ENCODE results near the gene PCBP3.
"Not testable (repeated sequence)": the region's sequence is repeated elsewhere in the genome, so short reads cannot be mapped to it uniquely, and the experiment has no call there.

Gene PCBP3

GRCh38 chr21:45607909-45608295 lies 35.6 kb upstream of the PCBP3 start:
- Mint-ChIP-seq H3K4me3 (no peak overlapping the region), H3K9me3 (peaks cover 14% of the 10 kb centered on the region), H3K27me3 (peaks cover 7% of the 10 kb centered on the region), H3K4me1 (ENCODE audit: low read depth) (peaks cover 24% of the 10 kb centered on the region), H3K27ac (no peak overlapping the region), H3K36me3 (ENCODE audit: low read depth) (no peaks in the 10 kb centered on the region)
- peak; percentile 19 for DNase-seq

DNA sequence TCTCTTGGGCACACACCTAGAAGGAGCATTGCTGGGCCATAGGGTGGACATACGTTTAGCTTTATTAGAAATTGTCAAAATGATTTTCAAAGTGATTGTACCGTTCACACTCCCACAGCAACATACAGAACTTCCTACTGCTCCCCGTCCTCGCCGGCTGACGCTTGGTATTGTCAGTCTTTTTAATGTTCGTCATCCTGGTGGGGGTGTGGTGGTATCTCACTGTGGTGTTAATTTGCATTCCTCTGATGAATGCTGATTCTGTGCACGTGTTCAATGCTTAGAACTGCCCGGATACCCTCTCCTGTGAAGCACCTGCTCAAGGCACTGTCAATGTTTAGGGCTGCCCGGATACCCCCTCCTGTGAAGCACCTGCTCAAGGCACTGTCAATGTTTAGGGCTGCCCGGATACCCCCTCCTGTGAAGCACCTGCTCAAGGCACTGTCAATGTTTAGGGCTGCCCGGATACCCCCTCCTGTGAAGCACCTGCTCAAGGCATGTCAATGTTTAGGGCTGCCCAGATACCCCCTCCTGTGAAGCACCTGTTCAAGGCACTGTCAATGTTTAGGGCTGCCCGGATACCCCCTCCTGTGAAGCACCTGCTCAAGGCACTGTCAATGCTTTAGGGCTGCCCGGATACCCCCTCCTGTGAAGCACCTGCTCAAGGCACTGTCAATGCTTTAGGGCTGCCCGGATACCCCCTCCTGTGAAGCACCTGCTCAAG lies 34.6 kb upstream of the PCBP3 start:
- Mint-ChIP-seq H3K4me1 (ENCODE audit: low read depth) (peaks cover 28% of the 10 kb centered on the region), H3K27me3 (peaks cover 12% of the 10 kb centered on the region)
- not testable (repeated sequence) for H3K4me3 Mint-ChIP-seq; H3K9me3 Mint-ChIP-seq; H3K27ac Mint-ChIP-seq; H3K36me3 Mint-ChIP-seq (ENCODE audit: low read depth)
- DNase-seq, result peak; percentile 29

DNA sequence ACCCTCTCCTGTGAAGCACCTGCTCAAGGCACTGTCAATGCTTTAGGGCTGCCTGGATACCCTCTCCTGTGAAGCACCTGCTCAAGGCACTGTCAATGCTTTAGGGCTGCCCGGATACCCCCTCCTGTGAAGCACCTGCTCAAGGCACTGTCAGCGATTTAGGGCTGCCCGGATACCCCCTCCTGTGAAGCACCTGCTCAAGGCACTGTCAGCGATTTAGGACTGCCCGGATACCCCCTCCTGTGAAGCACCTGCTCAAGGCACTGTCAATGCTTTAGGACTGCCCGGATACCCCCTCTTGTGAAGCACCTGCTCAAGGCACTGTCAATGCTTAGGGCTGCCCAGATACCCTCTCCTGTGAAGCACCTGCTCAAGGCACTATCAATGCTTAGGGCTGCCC lies 33.9 kb upstream of the PCBP3 start:
- H3K27ac Mint-ChIP-seq; H3K9me3 Mint-ChIP-seq; H3K36me3 Mint-ChIP-seq (ENCODE audit: low read depth); H3K4me3 Mint-ChIP-seq: not testable (repeated sequence)
- Mint-ChIP-seq H3K27me3 (peaks cover 12% of the 10 kb centered on the region), H3K4me1 (ENCODE audit: low read depth) (peaks cover 29% of the 10 kb centered on the region)
- peak; percentile 28 for DNase-seq

DNA sequence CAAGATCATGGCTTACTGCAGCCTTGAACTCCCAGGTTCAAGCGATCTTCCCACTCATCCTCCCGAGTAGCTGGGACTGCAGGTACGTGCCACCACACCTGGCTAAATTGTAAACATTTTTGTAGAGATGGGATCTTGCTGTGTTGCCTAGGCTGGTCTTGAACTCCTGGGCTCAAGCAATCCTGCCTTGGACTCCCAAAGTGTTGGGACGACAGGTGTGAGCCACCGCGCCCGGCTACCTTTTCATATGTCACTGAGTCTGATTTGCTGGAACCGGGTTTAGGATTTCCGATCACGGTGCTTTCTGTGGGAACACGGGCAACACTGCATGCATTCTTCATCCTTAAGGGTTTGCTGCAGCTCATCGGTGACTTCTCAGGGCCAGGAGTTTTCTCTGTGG lies 32.2 kb upstream of the PCBP3 start:
- peaks cover 15% of the 10 kb centered on the region for H3K27me3 Mint-ChIP-seq
- no peaks in the 10 kb centered on the region for H3K36me3 Mint-ChIP-seq (ENCODE audit: low read depth)
- peaks cover 45% of the 10 kb centered on the region for H3K4me1 Mint-ChIP-seq (ENCODE audit: low read depth)
- no peak overlapping the region for H3K4me3 Mint-ChIP-seq
- no peak for DNase-seq
- no peak overlapping the region for H3K27ac Mint-ChIP-seq
- no peaks in the 10 kb centered on the region for H3K9me3 Mint-ChIP-seq

GRCh38 chr21:45611939-45612664 lies 31.4 kb upstream of the PCBP3 start:
- Mint-ChIP-seq H3K4me3 (no peak overlapping the region), H3K4me1 (ENCODE audit: low read depth) (peaks cover 46% of the 10 kb centered on the region), H3K27ac (no peak overlapping the region), H3K27me3 (peaks cover 16% of the 10 kb centered on the region), H3K9me3 (no peaks in the 10 kb centered on the region), H3K36me3 (ENCODE audit: low read depth) (no peaks in the 10 kb centered on the region)
- DNase-seq, result peak; percentile 27

- H3K27ac Mint-ChIP-seq; H3K9me3 Mint-ChIP-seq; H3K4me3 Mint-ChIP-seq; H3K36me3 Mint-ChIP-seq (ENCODE audit: low read depth): not testable (repeated sequence)
- Mint-ChIP-seq H3K4me1 (ENCODE audit: low read depth) (peaks cover 45% of the 10 kb centered on the region), H3K27me3 (peaks cover 16% of the 10 kb centered on the region)
- peak; percentile 26 for DNase-seq
Measured at GRCh38 chr21:45612665-45613019, 30.9 kb upstream of the PCBP3 start.

GRCh38 chr21:45613396-45613795 lies 30.1 kb upstream of the PCBP3 start:
- H3K4me3 Mint-ChIP-seq, result no peak overlapping the region

GRCh38 chr21:45613881-45614280 lies 29.6 kb upstream of the PCBP3 start:
- Mint-ChIP-seq H3K4me1 (ENCODE audit: low read depth) (peaks cover 33% of the 10 kb centered on the region), H3K9me3 (no peaks in the 10 kb centered on the region), H3K27me3 (peaks cover 16% of the 10 kb centered on the region), H3K27ac (no peak overlapping the region), H3K4me3 (no peak overlapping the region), H3K36me3 (ENCODE audit: low read depth) (no peaks in the 10 kb centered on the region)
- DNase-seq, result peak; percentile 9

More at GRCh38 chr21:45613396-45613795, 30.1 kb upstream of the PCBP3 start:
- Mint-ChIP-seq H3K36me3 (ENCODE audit: low read depth) (no peaks in the 10 kb centered on the region), H3K9me3 (no peaks in the 10 kb centered on the region), H3K27me3 (peaks cover 16% of the 10 kb centered on the region), H3K4me1 (ENCODE audit: low read depth) (peaks cover 38% of the 10 kb centered on the region), H3K27ac (no peak overlapping the region)
- peak; percentile 24 for DNase-seq

- Mint-ChIP-seq H3K4me3 (peak overlapping the region; percentile 73), H3K4me1 (ENCODE audit: low read depth) (peaks cover 33% of the 10 kb centered on the region), H3K36me3 (ENCODE audit: low read depth) (no peaks in the 10 kb centered on the region), H3K9me3 (no peaks in the 10 kb centered on the region), H3K27me3 (peaks cover 16% of the 10 kb centered on the region), H3K27ac (peak overlapping the region; percentile 63)
- peak; percentile 84 for DNase-seq
Measured at GRCh38 chr21:45615145-45615711, 28.3 kb upstream of the PCBP3 start.

- Mint-ChIP-seq H3K4me3 (no peak overlapping the region), H3K4me1 (ENCODE audit: low read depth) (peaks cover 33% of the 10 kb centered on the region), H3K36me3 (ENCODE audit: low read depth) (no peaks in the 10 kb centered on the region), H3K27me3 (peaks cover 10% of the 10 kb centered on the region), H3K27ac (no peak overlapping the region), H3K9me3 (no peaks in the 10 kb centered on the region)
- DNase-seq, result peak; percentile 32
Measured at GRCh38 chr21:45617021-45617921, 26.3 kb upstream of the PCBP3 start.

DNA sequence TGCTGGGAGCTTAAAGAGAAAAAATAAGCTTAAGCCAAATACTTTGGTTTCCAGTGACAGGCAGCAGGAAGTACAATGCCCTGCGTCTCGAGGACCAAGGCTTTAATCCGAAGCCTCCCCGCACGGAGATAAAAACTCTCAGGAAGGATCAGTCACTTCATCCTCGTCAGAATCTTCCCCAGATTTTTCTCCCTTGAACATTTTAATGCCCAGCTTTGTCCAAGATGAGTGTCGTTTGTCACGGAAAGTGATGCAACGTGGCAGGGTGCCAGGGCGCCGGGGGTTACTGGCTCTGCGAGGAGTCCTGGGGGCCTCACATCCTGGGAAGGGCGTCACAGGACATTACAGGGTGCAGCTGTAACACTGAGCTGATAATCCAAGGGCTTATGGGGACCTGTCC lies 25.2 kb upstream of the PCBP3 start:
- no peak overlapping the region for H3K27ac Mint-ChIP-seq

GRCh38 chr21:45618846-45619485 lies 24.6 kb upstream of the PCBP3 start:
- peak; percentile 26 for DNase-seq
- H3K9me3 Mint-ChIP-seq, result no peaks in the 10 kb centered on the region
- H3K36me3 Mint-ChIP-seq (ENCODE audit: low read depth), result no peaks in the 10 kb centered on the region
- H3K4me1 Mint-ChIP-seq (ENCODE audit: low read depth), result peaks cover 28% of the 10 kb centered on the region
- no peak overlapping the region for H3K27ac Mint-ChIP-seq
- H3K4me3 Mint-ChIP-seq, result no peak overlapping the region
- peaks cover 4% of the 10 kb centered on the region for H3K27me3 Mint-ChIP-seq

More for the DNA sequence above, 25.2 kb upstream of the PCBP3 start:
- H3K36me3 Mint-ChIP-seq (ENCODE audit: low read depth), result no peaks in the 10 kb centered on the region
- peak; percentile 23 for DNase-seq
- H3K9me3 Mint-ChIP-seq, result no peaks in the 10 kb centered on the region
- no peak overlapping the region for H3K4me3 Mint-ChIP-seq
- peaks cover 33% of the 10 kb centered on the region for H3K4me1 Mint-ChIP-seq (ENCODE audit: low read depth)
- H3K27me3 Mint-ChIP-seq, result peaks cover 10% of the 10 kb centered on the region

- Mint-ChIP-seq H3K27ac (no peak overlapping the region), H3K4me1 (ENCODE audit: low read depth) (peaks cover 28% of the 10 kb centered on the region), H3K4me3 (no peak overlapping the region), H3K36me3 (ENCODE audit: low read depth) (no peaks in the 10 kb centered on the region), H3K27me3 (peaks cover 4% of the 10 kb centered on the region), H3K9me3 (no peaks in the 10 kb centered on the region)
- DNase-seq, result peak; percentile 18
Measured at GRCh38 chr21:45620201-45620923, 23.2 kb upstream of the PCBP3 start.

All from activated T-cell treated with anti-CD3 and anti-CD28 coated beads, Interleukin-2, amount 50 U/mL, for 24 hours (primary cell).